Femur (tissue), 1 donor: ENCODE data around the gene DNAH17.

ENCODE experiments used
- DNase-seq: peaks from one replicate; pipeline ENCODE4 v3.0.0-alpha.2; 2017

The DNAH17 gene

GRCh38 chr17:78427140-78427539, 150.1 kb downstream of the DNAH17 start:
- no peak for DNase-seq

- no peak for DNase-seq
Measured at GRCh38 chr17:78426293-78426879, 150.8 kb downstream of the DNAH17 start.

- no peak for DNase-seq
Measured at GRCh38 chr17:78425429-78425828, 151.8 kb downstream of the DNAH17 start.

- DNase-seq: no peak
Measured at GRCh38 chr17:78423961-78424675, 153.1 kb downstream of the DNAH17 start.

GRCh38 chr17:78422872-78423588, 154.2 kb downstream of the DNAH17 start:
- no peak for DNase-seq

GRCh38 chr17:78422267-78422605, 155.0 kb downstream of the DNAH17 start:
- no peak for DNase-seq

- peak; percentile 82 for DNase-seq
Measured at GRCh38 chr17:78421534-78422266, 155.5 kb downstream of the DNAH17 start.

- DNase-seq: no peak
Measured at GRCh38 chr17:78421084-78421533, 156.1 kb downstream of the DNAH17 start.

- no peak for DNase-seq
Measured at GRCh38 chr17:78419970-78420815, 157.0 kb downstream of the DNAH17 start.

GRCh38 chr17:78418326-78419026, 158.7 kb downstream of the DNAH17 start:
- no peak for DNase-seq

- no peak for DNase-seq
Measured at GRCh38 chr17:78417531-78417909, 159.7 kb downstream of the DNAH17 start.

GRCh38 chr17:78416791-78417530, 160.2 kb downstream of the DNAH17 start:
- DNase-seq: peak; percentile 51

GRCh38 chr17:78415821-78416711, 161.1 kb downstream of the DNAH17 start:
- peak; percentile 61 for DNase-seq

GRCh38 chr17:78414178-78415162, 162.7 kb downstream of the DNAH17 start:
- DNase-seq: no peak

GRCh38 chr17:78412403-78412802, 164.8 kb downstream of the DNAH17 start:
- DNase-seq: no peak

- DNase-seq: no peak
Measured at GRCh38 chr17:78411241-78411857, 165.8 kb downstream of the DNAH17 start.

- DNase-seq: no peak
Measured at GRCh38 chr17:78409191-78409928, 167.8 kb downstream of the DNAH17 start.
